Vagina (tissue), 2 donors: Measurements from ENCODE around the gene CNN3.

ENCODE experiments used
- CTCF ChIP-seq, 3 experiments: fragments of 450-650 bp in 2 of 3; fragments of 200-600 bp in 1 of 3; sonication (generic) in 1 of 3; IDR thresholded peaks; one replicate each; pipeline ENCODE4 v1.5.1; 2017 to 2019; ENCODE audit warnings: antibody characterized with exemption in 3 of 3, mild to moderate bottlenecking in 2 of 3, moderate library complexity in 2 of 3
- POLR2AphosphoS5 ChIP-seq, 2 donors: sonication (generic); formaldehyde crosslinking; IDR thresholded peaks; one replicate each; pipeline ENCODE4 v1.9.0; 2017; ENCODE audit warnings: antibody characterized with exemption in 2 of 2, mild to moderate bottlenecking in 2 of 2, low read depth in 1 of 2; ENCODE audit not compliant: insufficient read depth in 1 of 2

DNA sequence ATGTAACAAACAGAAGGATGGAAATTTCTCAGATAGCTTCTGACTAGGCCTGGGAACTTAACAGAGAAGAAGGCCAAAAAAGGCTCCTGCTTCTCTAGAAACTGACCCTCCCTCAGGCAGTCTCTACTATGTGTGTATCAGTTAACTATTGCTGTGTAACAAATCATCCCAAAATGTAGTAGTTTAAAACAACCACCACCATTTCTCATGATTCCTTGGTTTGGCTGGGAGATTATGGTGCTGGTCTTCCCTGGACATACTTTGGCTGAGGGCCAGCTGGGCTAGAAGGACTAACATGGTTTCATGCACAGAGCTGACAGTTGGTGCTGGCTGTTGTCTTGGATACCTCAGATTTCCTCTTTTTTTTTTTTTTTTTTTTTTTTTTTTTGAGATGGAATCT, 26.2 kb upstream of the CNN3 start:
- TF ChIP-seq CTCF (IDR thresholded peaks at IDR 0.05) (no peak), POLR2AphosphoS5 (IDR thresholded peaks at IDR 0.05; ENCODE audit: insufficient read depth in 1 of 2, low read depth in 1 of 2) (no peak)
